ENCODE results near the gene RAB41. TPM values are rescaled to one million over a fixed set of nuclear protein-coding genes. Genes with fewer than 3 reads are reported as not detected.
"Not testable (repeated sequence)": the region's sequence is repeated elsewhere in the genome, so short reads cannot be mapped to it uniquely, and the experiment has no call there.

RAB41 gene
- polyA plus RNA-seq, 1 donor (not counting 4 experiments of a cell fraction or from before 2014, with no cell fraction given) = not detected

- DNase-seq (ENCODE audit: low read depth, low spot score) (no peak), FAIRE-seq (no peak)
- Histone ChIP-seq H2AFZ (ENCODE audit: control insufficient read depth, low read length) (no peak overlapping the region), H3K4me2 (ENCODE audit: control insufficient read depth, extremely low read depth, insufficient read depth, low read depth, low read length) (no peak overlapping the region), H3K27ac (ENCODE audit: control insufficient read depth, insufficient read depth, low read length) (no peak overlapping the region), H3K9me3 (ENCODE audit: control insufficient read depth, low read depth, low read length) (no peaks in the 10 kb centered on the region), H3K4me1 (ENCODE audit: control insufficient read depth, extremely low read depth, insufficient read depth, low read length) (peaks cover 5% of the 10 kb centered on the region), H3K9ac (ENCODE audit: control insufficient read depth, extremely low read depth, insufficient read depth, low read length) (no peak overlapping the region), H3K4me3 (ENCODE audit: control insufficient read depth in 2 of 3, extremely low read depth in 1 of 3, insufficient read depth in 2 of 3, low read depth in 1 of 3, low read length in 3 of 3) (no peak overlapping the region), H3K27me3 (ENCODE audit: control insufficient read depth, extremely low read depth, insufficient read depth, low read length) (no peaks in the 10 kb centered on the region), H4K20me1 (ENCODE audit: control insufficient read depth, extremely low read depth, insufficient read depth, low read length) (no peaks in the 10 kb centered on the region), H3K9me1 (ENCODE audit: control insufficient read depth, extremely low read depth, insufficient read depth, low read length) (no peaks in the 10 kb centered on the region), H3K36me3 (ENCODE audit: control insufficient read depth in 2 of 2, extremely low read depth in 1 of 2, insufficient read depth in 2 of 2, low read length in 2 of 2) (no peaks in the 10 kb centered on the region), H3K79me2 (ENCODE audit: control insufficient read depth, insufficient read depth, low read length) (no peaks in the 10 kb centered on the region)
- dilution Hi-C loops (cut with MboI; ENCODE audit: extremely low pct_ligation_motif_present, low sequenced_read_pairs) = no loop called here
- TF ChIP-seq EZH2 (IDR thresholded peaks at IDR 0.05; ENCODE audit: low read length) = no peak
- no peak for TF ChIP-seq CTCF (optimal IDR thresholded peaks at IDR 0.05 in 1 of 3, IDR thresholded peaks at IDR 0.05 in 1 of 3, conservative IDR thresholded peaks at IDR 0.05 in 1 of 3; ENCODE audit: extremely low read depth in 1 of 3, insufficient read depth in 2 of 3, low read length in 3 of 3)
These were observed 41.2 kb upstream of the RAB41 start for GRCh38 chrX:70240751-70241150.

- no peak overlapping the region for H3K9ac ChIP-seq (ENCODE audit: control insufficient read depth, extremely low read depth, insufficient read depth, low read length)
- H3K4me2 ChIP-seq (ENCODE audit: control insufficient read depth, extremely low read depth, insufficient read depth, low read depth, low read length) = no peak overlapping the region
- no peak overlapping the region for H3K4me3 ChIP-seq (ENCODE audit: control insufficient read depth in 2 of 3, extremely low read depth in 1 of 3, insufficient read depth in 2 of 3, low read depth in 1 of 3, low read length in 3 of 3)
- no peak for FAIRE-seq
- TF ChIP-seq CTCF (optimal IDR thresholded peaks at IDR 0.05 in 1 of 3, IDR thresholded peaks at IDR 0.05 in 1 of 3, conservative IDR thresholded peaks at IDR 0.05 in 1 of 3; ENCODE audit: extremely low read depth in 1 of 3, insufficient read depth in 2 of 3, low read length in 3 of 3) (no peak), EZH2 (IDR thresholded peaks at IDR 0.05; ENCODE audit: low read length) (no peak)
- H4K20me1 ChIP-seq (ENCODE audit: control insufficient read depth, extremely low read depth, insufficient read depth, low read length) = no peaks in the 10 kb centered on the region
- no peaks in the 10 kb centered on the region for H3K27me3 ChIP-seq (ENCODE audit: control insufficient read depth, extremely low read depth, insufficient read depth, low read length)
- H3K36me3 ChIP-seq (ENCODE audit: control insufficient read depth in 2 of 2, extremely low read depth in 1 of 2, insufficient read depth in 2 of 2, low read length in 2 of 2) = no peaks in the 10 kb centered on the region
- no peak overlapping the region for H3K27ac ChIP-seq (ENCODE audit: control insufficient read depth, insufficient read depth, low read length)
- H3K4me1 ChIP-seq (ENCODE audit: control insufficient read depth, extremely low read depth, insufficient read depth, low read length) = peaks cover 5% of the 10 kb centered on the region
- no peak for DNase-seq (ENCODE audit: low read depth, low spot score)
- H2AFZ ChIP-seq (ENCODE audit: control insufficient read depth, low read length) = no peak overlapping the region
- H3K9me3 ChIP-seq (ENCODE audit: control insufficient read depth, low read depth, low read length) = no peaks in the 10 kb centered on the region
- H3K79me2 ChIP-seq (ENCODE audit: control insufficient read depth, insufficient read depth, low read length) = no peaks in the 10 kb centered on the region
- dilution Hi-C loops (cut with MboI; ENCODE audit: extremely low pct_ligation_motif_present, low sequenced_read_pairs) = no loop called here
- no peaks in the 10 kb centered on the region for H3K9me1 ChIP-seq (ENCODE audit: control insufficient read depth, extremely low read depth, insufficient read depth, low read length)
These were observed 40.5 kb upstream of the RAB41 start for GRCh38 chrX:70241501-70241900.

- H3K4me1 ChIP-seq (ENCODE audit: control insufficient read depth, extremely low read depth, insufficient read depth, low read length); H4K20me1 ChIP-seq (ENCODE audit: control insufficient read depth, extremely low read depth, insufficient read depth, low read length); H3K36me3 ChIP-seq (ENCODE audit: control insufficient read depth in 2 of 2, extremely low read depth in 1 of 2, insufficient read depth in 2 of 2, low read length in 2 of 2); H3K9me1 ChIP-seq (ENCODE audit: control insufficient read depth, extremely low read depth, insufficient read depth, low read length); H3K4me2 ChIP-seq (ENCODE audit: control insufficient read depth, extremely low read depth, insufficient read depth, low read depth, low read length); H3K27ac ChIP-seq (ENCODE audit: control insufficient read depth, insufficient read depth, low read length); H2AFZ ChIP-seq (ENCODE audit: control insufficient read depth, low read length); H3K9ac ChIP-seq (ENCODE audit: control insufficient read depth, extremely low read depth, insufficient read depth, low read length); H3K27me3 ChIP-seq (ENCODE audit: control insufficient read depth, extremely low read depth, insufficient read depth, low read length); H3K79me2 ChIP-seq (ENCODE audit: control insufficient read depth, insufficient read depth, low read length); FAIRE-seq; H3K9me3 ChIP-seq (ENCODE audit: control insufficient read depth, low read depth, low read length); dilution Hi-C loops (cut with MboI; ENCODE audit: extremely low pct_ligation_motif_present, low sequenced_read_pairs); H3K4me3 ChIP-seq (ENCODE audit: control insufficient read depth in 2 of 3, extremely low read depth in 1 of 3, insufficient read depth in 2 of 3, low read depth in 1 of 3, low read length in 3 of 3); DNase-seq (ENCODE audit: low read depth, low spot score): not testable (repeated sequence)
These were observed 38.4 kb upstream of the RAB41 start for GRCh38 chrX:70243601-70244000.
